GM18498 (cell line): ENCODE results near the gene TTLL6.
"Not testable (repeated sequence)": the region's sequence is repeated elsewhere in the genome, so short reads cannot be mapped to it uniquely, and the experiment has no call there.

Source experiments
- ATAC-seq: cut with Tn5 transposase; IDR thresholded peaks from one replicate; pipeline ENCODE4 v1.9.1; 2021; ENCODE audit warnings: mild to moderate bottlenecking, moderate library complexity; ENCODE audit not compliant: unreplicated experiment

TTLL6 gene

DNA sequence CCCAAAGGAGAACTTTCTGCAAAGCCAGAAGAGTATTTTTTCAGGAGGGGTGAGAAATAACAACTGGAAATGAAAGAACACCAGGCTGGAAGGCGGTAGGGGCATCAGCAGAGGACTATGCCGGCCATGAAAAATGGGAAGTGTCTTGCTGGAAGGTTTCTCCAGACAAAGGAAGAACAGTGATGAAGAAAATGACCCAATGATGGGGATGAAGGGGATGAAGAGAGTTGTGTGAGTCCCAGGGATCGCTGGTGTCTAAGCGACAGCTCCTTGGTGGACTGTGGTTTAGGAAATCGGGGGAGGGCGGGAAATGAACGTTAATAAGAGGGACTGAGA, 623 bp downstream of the TTLL6 start:
- no peak for ATAC-seq

DNA sequence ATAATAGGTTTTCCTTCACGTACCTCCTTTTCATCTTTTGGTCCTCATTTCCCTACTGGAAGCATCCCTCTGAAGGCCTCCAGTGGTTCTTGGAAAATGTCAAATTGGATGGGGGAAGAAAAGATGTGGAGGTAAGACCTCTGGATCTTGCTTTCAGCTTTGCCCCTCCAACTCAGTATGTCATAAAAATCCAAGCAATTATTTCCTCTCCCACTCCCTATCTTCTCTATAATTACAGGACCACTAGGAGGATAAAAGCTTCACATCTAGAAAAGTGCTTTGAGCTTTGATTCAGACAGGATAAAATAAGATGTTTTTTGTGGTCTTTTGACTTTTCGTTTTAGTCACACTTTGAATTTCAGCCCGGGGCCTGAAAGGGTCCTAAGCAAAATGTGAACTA, 1.7 kb downstream of the TTLL6 start:
- ATAC-seq, result no peak

DNA sequence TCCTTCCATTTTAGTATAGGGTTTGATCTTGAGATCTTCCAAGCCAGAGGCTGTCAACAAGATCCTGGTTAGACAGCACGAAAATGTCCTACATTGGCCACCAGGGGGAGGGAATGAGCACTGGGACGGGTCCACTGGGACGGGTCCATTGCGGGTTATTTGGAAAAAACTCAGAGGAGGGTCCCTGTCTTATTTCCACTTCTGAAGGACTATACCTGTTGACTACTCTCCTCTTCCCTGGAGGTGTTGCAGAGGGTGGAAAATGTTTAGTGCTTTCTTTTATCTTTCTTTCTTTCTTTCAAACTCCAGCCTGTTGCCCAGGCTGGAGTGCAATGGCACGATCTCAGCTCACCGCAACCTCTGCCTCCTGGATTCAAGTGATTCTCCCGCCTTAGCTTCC, 2.5 kb downstream of the TTLL6 start:
- ATAC-seq, result no peak

DNA sequence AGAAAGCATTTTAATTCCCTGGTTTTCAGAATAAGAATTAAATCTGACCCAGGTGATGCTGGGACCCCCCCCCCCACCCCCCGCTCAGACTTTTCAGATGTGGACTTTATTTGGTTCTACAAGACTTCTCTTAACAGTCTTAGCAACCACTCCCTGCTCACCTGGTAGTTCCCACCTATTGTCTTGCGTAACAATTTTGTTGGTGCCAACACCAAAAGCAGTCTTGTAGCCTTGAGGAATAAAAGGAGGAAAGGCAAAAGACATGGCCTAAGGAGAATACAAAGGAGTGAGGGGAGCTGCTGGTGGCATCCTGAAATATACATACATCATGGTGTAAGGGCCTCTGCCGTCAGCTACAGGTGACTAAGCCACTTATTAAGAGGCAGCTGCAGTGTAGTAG, 5.0 kb downstream of the TTLL6 start:
- no peak for ATAC-seq

DNA sequence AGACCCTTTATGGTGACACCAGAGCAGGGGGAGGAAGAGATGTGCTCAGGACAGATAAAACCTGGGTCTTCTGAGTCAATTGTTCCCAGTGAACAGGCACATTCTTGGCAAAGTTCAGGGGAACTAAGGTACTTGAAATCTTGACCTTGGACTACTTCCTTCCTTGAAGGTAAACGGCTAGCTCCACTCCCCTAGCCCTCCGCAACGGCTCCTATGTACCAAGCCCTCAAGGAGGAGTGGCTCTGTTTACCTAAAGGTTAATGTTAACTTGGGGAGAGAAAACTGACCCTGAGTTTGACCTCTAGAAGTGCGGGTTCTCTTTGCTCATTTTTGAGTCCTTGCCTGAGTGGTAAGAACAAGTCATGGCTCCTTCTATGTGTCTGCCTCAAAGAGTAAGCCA, 7.8 kb downstream of the TTLL6 start:
- no peak for ATAC-seq

DNA sequence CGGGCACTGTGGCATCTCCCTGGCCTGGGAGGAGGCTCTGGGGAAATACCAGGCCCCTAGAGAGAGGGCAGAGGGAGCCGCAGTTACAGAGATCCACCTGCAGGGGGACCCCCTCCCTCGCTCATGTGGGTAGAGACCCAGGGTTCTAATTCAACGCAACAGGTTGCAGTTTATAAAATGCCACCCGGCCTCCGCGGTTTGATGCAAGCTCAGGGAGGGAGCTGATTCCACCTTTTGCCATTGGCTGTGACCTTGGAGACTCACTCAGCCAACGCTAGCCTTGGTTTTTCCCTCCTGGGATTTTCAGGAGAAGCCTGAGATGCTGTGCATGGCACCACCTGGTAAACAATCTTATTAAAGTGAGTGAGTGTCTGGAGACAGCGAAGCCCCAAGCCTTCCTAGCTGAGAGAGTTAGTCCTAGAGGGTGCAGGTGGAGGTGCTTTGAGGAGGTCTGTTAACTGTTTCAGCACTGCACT, 12.1 kb downstream of the TTLL6 start:
- ATAC-seq, result no peak

DNA sequence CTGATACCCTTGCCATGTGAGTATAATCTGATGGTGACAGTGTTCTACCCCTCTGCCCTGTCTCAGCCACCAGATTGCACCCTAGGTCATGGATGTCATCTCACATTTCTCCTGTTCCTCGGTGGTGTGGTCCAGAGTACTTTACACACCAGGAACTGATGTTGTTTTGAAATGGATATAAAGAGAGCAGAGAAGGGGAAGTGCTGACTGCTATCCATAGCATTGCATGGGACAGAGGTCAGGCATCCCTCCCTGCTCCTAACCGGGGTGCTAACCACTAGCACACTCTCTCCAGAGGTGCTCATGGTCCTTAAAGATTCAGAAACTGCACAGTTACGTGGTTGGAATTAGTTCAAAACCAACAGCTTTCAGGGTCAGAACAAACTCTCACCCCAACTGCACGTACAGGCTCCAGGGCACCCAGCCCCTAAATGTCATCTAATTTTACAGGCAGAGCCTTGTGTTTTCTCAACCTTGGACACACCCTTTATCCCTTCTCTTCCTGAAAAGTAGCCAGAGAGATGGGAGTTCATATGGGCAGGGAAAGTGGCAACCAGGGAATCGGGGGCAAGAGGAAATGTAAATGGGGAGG, 16.3 kb downstream of the TTLL6 start:
- ATAC-seq, result no peak

DNA sequence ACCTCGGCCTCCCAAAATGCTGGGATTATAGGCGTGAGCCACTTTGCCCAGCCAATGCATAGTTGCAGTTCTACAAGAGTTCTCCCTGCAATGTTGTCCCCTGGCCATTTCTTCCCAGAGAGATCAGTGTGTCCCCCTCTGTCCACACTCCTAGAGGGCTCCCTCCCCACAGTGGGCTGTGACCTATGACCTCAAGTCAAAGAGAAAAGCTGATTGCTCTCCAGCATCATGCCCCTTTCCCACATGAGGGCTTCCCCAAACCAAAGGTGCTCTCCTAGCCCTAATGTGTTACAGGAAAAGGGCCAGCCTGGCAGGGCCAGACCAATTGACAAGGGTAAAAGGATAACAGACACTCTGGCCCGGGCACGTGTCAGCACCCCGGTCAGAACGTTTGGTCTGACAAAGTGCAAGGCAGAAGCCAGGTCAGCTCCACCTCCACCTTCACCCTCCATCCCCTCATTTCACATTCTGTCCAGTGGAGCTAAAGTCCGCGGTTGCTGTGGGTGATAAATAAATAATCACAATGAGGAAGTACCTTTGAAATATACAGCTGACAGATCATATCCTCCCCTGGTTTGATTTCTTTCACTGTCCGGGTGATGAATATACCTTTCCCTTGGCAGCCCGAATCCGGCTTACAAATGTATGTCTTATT, 17.8 kb downstream of the TTLL6 start:
- no peak for ATAC-seq

DNA sequence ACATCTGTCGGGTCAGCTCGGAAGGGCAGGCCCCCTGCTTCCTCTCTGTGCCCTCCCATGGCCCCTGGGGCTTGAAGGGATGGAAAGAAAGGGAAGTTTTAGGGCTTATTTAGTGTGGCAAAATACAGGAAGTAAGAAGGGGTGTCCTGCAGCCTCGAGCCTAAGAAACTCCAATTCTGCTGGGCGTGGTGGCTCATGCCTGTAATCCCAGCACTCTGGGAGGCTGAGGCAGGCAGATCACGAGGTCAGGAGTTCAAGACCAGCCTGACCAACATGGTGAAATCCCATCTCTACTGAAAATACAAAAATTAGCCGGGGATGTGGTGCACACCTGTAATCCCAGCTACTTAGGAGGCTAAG, 20.9 kb downstream of the TTLL6 start:
- not testable (repeated sequence) for ATAC-seq

DNA sequence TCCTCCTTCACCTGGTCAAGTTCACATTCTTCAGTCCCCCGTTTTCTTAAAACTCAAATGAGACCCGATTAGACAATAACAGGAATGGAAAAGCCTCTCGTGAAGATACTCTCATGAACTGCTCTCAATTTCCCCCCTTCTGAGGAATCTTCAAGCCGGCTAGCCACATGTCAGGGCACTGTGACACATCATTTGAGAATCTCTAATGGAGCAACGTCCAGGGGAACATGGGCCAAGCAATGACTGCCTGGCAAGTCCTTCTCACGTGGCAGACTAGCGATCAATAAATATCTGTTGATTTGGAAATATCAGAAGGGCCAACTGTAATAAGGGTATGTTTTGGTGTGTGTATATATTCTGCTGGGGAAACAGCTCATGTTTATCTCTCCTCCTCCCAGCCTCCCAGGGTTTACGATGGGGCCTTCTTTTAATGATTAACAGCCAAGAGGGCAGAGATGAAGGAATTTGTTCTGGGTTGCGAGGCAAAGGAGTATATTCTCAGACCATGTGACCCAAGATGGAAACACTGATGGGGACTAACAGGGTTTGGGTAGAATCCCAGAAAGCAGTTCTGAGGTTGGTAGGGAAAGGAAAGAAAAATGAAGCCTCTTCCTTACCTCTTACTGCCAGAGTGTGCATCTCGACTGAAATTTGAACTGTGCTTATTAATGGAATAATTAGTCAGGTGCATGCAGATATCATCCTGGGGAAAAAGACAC, 21.4 kb downstream of the TTLL6 start:
- ATAC-seq, result no peak

DNA sequence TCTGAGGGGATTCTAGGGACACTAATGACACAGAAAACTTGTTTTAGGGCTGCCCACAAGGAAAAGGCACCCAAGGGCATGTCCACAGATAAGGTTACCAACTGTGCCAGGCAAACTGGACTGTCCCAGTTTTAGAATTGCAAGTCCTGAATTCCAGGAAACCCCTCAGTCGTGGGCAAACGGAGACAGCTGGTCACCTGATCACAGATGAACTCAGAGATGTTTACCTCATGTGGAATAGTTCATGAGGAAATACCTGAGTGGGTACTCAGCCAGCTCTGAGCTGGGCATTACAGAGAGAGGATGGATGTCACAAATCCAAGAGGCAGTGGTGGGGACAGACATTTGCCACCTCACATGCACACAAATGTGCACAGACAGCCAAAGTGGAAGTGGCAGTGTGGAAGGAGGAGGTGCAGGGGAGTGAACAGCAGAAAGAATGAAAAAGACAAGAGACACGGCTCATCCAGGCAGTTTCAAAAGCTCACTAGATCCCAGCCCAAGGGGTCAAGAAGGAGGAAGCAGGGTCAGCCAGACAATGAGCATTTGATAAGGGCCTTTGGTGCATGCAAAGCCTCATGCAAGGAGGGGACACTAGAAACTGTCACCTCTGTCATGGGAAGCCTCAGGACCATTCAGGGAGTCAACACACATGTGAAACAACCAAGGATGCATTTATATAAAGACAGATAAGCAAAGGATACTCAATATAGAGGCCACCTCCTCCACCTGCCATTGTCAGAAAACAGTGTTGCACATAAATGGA, 24.8 kb downstream of the TTLL6 start:
- ATAC-seq, result no peak

DNA sequence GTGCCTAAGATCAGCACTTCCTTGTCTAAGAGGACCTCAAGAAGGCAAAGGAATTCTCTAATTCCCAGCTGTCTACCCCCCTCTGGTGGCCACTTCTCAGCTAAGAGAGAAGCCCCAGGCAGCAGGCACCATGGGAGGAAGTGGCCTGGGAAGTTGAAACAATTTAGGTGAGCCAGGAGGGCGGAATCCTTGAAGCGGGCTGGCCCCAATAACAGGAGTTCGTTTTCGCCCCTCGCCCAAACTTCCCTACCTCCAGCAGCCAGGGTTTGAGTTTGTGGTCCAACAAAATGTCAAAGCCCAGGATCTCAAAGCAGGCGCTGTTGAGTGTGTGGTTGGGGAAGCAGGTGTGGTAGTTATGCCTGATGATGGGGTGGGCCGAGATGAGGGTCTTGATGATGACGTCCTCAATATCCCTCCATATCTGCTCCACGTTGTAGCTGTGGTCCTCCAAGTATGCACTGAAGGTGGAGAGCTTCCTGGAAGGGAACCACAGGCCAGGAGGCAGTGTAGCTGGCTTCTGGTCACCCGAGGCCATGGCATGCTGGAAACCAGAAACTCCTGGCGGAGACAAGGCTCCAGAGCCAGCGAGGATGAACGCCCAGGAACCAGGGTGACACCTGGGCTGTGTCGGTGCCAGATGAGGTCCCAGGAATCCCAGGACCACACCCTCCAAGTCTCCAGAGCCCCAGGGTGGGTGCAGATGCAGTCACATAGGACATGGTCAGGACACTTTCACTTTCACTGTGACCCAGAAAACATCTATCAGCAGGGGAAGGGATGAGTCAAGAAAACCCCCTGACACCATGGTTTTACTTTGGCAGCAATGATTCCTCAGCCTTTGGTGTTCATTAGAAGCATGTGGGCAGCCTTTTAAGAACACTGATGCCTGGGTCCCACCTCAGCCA, 25.6 kb downstream of the TTLL6 start:
- no peak for ATAC-seq

DNA sequence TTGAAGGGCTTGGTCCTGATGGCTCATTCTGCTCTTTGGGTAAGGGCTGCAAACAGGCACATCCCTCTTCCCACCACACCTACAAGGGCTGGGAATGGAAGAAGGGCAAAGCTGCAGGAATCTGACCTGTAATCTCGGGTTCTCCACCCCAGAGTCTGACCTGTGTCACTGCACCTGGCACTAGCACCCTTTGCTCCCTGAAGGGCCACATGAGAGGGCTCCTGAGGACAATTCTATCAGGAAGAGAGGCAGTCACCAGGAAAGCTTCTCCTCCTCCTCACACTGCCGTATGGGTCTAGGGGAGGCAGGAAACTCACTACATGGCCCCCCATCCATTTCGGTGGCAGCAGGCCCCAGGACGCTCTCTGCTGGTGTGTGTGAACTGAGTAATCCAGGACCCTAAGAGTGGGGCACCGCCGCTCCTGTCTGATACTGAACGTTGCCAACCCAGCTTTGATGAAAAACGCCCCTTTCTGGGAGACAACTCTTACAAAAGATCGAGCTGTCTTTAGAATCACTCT, 26.4 kb downstream of the TTLL6 start:
- no peak for ATAC-seq

DNA sequence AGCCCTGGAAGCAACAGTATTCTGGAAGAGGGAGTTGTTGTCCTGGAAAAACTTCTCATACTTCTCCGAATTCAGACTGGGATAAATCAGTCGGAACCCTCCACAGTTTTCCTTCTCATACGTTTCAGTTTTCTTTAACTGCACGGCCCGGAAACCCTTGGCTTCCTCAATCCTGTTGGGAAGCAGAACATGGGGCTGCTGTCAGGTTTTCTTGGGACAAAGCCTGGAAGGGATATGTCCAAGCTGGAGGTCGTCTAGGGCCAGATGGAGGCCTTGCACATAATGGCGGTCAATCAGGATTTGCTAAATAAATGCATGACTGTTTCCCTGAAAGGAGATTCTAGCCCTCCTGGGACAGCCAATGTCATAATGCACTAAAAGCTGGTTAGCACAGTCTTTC, 29.2 kb downstream of the TTLL6 start:
- no peak for ATAC-seq

DNA sequence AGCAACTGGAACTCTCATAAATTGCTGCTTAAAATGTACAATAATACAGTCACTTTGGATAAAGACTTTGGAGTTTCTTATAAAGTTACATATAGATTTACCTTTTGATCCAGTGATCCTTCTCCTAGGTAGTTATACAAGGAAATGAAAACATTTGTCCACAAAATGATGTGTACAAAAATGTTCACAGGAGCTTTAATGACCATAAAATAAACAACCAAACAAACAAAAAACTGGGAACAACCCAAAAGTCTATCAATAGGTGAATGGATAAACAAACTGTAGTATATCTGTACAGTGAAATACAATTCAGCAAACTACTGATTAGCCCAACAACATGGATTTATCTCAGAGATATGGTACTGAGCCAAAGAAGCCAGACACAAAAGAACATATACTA, 37.6 kb downstream of the TTLL6 start:
- no peak for ATAC-seq

DNA sequence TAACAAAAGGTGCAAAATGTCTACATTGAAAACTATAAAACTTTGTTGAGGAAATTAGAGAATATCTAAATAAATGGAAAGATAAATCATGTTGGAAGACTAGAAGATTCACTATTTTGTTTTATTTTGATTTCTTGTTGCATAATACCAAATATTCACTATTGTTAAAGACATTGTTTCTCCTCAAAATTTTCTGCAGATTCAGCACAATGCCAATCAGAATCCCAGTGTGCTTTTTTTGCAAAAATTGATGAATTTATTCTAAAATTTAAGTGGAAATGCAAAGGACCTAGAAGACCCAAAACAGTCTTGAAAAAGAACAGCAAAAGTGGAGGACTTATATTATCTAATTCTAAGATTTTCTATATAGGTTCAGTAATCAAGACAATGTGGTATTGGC, 40.4 kb downstream of the TTLL6 start:
- ATAC-seq, result no peak

DNA sequence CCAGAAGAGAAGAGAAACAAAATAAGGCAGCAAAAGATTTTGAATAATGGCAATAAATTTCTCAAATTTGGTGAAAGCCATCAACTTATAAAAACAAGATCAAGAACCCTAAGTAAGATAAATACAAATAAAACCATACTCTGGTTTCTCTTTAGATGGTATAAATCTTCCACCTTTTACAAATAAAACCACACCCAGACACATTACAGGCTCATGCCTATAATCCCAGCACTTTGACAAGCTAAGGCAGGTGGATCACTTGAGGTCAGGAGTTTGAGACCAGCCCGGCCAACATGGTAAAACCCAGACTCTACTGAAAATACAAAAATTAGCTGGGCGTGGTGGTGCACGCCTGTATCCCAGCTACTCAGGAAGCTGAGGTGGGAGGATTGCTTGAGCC, 43.8 kb downstream of the TTLL6 start:
- no peak for ATAC-seq

DNA sequence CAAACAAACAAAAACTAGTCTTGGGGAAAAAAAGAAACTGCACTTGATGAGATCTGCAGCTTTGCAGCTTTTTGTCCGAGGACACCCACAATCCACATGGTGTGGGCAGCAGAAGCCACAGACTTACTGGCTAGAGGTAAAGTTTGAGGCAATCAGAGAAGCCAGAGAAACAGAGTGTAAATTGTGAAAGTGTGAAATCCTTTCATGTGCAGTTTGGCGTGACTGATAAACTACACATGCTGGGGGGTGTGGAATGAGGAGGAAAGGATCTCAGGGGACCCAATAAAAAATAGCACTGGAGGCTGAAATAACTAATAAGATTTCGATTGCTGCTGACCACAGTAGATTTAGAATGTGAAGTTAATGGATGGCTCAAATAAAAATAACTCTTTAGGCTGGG, 46.1 kb downstream of the TTLL6 start:
- ATAC-seq, result no peak

DNA sequence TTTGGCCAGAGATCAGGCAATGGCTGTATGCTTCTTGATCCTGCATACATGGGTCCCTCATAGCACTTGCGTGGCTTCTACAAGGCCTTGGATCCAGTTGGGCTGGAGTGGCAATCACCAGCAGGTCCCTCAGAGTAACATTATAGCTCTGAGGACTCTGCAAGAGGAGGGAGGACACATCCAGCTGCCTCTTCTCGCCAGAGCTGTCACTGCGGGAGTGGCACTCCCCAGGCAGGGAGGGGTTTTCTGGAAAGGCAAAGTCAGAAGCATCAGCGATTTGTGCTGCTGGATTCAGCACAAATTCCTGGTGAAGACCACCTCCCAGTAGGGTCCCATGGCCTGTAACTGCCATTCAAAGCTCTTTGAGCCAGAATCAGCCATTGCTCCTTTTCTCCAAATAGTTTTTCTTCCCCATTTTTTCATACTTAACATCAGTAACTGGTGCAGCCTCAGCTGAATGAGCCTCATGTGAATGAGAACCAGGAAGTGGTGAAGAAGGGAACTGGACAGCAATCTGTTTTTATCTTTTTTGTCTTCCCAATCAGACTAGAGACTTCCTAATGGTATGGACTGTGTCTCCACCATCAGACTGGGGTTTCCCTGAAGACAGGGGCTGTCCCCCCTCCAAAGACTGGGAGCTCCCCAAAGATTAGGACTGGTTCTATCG, 47.9 kb downstream of the TTLL6 start:
- no peak for ATAC-seq

DNA sequence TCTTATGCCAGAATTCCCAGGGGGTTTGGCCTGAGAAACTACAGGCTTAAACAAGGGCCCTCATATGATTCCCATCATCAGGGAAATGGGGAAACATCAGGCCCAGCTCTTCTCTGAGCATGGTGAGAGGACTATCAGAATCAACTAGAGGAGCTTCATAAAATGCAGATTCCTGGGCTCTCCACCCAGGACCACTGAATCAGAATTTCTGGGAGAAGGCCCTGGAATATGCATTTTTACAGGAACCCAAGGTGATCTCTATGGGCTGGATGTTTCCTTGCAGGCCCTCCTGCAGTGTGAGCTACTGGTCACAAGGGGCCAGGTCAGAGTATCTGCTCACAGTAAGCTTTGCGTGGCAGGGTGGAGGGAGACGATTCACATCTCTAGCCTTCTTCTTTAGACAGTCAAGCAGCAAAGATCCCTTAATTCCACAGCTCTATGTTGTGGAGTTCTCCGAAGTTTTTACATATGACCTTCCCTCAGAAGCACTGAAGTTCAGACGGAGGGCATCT, 49.7 kb downstream of the TTLL6 start:
- ATAC-seq, result no peak
